CD4-positive, alpha-beta T cell treated with Interleukin-2 at 100 ng/mL for 4 hours (primary cell): ENCODE data around the gene IFI27L2.

Experiments
- DNase-seq: peaks from one replicate; pipeline ENCODE4 v3.0.0-alpha.2; 2020; ENCODE audit warnings: low spot score

Gene IFI27L2

DNA sequence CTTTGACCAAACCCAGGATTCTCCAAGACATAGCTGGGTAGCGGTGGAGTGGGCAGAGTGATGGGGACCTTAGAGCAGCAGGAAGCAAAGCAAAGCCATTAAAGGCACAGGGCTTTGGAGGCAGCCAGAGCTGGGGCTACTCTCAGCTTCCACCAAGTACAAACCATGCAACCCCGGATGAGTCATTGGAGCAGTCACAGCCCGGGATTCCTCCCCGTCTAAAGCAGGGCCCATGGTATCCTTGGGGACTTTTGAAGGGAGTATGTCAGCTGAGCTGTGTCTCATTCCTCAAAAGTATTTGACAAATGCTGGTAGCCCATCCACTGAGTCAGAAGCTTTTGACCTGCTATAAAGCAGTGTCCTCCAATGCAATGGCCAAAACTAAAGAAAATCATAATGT lies 28.6 kb downstream of the IFI27L2 start:
- no peak for DNase-seq

DNA sequence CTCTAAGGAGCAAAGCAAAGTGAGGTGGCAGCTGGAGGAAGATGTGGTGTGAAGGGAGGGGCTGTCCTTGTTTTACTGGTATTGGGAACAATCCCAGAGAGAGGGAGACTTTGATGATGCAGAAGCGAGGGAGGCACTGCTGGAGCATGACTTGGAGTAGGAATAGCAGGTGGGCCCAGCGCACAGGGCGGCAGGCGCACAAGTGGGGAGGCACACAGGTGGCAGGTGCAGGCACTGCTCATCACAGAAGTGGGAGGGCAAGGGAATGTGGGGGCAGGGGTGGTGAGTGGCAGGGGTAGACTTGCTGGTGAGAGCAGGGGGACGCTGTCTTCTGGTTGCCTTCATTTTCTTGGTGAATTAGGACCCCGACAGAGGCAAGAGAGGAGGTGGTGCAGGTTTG lies 30.4 kb downstream of the IFI27L2 start:
- DNase-seq = no peak

GRCh38 chr14:94098326-94098992 lies 30.9 kb downstream of the IFI27L2 start:
- no peak for DNase-seq

DNA sequence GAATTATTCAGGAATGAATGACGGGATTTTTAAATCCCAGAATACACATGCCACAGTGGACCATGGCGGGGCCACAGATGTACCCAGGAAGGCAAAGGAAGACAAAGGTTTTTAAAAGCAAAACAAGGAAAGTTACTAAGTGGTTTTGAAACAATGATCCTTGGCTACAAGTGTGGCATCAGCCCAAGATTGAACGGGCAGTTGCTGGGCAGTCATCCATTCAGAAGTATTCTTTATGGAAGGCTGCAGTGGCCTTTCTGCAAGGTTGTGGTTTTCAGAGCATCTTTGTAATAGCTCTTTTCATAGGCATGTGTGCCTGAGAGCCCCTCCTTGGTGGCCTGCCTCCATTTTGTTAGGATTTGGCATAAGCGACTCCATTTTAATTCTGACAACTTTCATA lies 32.3 kb downstream of the IFI27L2 start:
- no peak for DNase-seq

DNA sequence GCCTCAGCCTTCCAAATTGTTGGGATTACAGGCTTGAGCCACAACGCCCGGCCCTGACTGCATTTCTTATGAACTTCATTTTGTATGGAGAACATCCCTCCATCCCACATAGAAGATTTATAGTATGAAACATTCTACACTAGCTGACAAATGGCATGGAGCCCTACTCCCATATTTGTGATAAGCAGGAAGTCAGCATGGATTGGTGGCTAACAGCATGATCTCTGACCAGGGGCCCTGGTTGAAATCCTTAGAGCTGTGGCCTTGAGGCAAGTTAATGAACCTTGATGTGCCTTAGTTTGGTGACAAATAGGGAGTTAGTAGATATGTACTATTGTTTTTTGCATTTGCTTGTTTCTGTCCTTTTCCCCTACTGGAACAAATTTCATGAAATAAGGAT lies 36.0 kb downstream of the IFI27L2 start:
- no peak for DNase-seq

GRCh38 chr14:94089479-94089878 lies 39.9 kb downstream of the IFI27L2 start:
- no peak for DNase-seq

- no peak for DNase-seq
Observed at GRCh38 chr14:94088516-94088915, 40.9 kb downstream of the IFI27L2 start.

DNA sequence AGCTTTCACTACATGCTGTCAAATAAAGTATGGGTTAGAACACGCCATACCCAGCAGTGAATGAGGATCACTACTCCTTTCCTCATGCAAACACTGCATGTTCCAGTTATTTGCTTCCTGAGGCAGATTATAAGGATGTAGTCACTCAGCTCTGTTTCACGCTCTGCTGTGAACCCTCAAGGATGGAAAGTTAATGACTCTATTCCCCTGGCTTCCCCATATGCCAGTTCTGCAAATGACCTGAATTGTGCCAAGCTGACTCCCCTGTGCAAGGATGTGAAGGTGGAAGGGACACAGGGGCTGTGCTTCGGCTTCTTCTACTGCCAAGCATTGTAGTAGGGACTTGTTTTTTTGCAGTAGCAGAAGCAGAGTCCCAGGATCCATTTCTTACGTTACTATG lies 41.5 kb downstream of the IFI27L2 start:
- DNase-seq = no peak

- DNase-seq = no peak
Observed at GRCh38 chr14:94081386-94081820, 48.0 kb downstream of the IFI27L2 start.

- peak; percentile 97 for DNase-seq
Observed at GRCh38 chr14:94080621-94081385, 48.6 kb downstream of the IFI27L2 start, which contains the start of the genes DDX24 and IFI27L1. DDX24 (minus strand) TSS chr14:94081202; CDS start chr14:94079742, 1,460 bp downstream. IFI27L1 (plus strand) TSS chr14:94081310; CDS start chr14:94096938, 15,628 bp downstream.

DNA sequence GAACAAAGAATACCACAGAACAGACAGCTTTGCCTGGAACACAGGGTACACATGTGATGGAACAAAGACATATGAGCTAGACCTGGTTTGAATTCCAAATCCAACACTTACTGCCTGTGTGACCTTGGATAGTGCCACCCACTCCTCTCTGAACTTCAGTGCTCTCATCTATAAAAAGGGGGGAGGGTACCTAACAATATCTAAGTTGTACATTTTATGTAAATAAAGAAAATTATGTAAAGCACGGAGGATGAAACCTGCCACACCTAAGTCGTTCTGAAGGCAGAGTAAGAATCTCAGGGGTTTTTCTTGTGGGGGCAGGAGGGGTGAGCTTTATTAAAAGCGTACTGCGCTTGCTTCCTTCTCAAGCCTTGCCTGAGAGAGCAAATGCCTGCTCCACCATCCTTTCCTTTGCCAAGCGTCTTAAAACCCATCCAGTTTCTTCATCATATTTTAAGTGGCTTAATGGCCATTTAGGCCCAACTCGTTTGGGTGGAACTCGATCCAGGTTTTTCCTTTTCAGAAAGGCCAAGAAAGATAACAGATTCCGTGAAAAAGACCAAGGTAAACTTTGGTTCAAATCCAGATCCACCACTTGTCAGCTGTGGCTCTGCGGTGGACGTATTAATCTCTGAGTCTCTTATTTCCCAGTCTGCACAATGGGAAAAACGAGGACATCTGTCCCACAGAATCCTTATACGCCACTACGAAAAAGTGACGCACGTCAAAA lies 49.3 kb downstream of the IFI27L2 start:
- DNase-seq = no peak

DNA sequence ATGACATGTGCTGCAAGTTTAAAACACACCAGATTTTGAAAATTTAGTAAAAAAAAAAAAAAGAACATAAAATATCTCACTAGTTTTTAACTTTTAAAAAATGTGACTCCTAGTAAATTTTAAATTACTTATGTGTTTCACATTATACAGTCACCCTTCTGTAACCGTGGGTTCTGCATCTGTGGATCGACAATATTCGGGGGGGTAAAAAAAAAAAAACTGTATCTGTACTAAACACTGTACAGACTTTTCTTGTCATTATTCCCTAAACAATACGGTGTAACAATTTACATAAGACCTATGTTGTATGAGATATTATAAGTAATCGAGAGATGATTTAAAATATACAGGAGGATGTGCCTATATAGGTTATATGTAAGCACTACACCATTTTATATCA lies 51.6 kb downstream of the IFI27L2 start:
- no peak for DNase-seq
